HEK293T (cell line): Measurements from ENCODE around the gene ABCC8.

ENCODE experiments used
- CTCF ChIA-PET: fragments of 350-600 bp; formaldehyde crosslinking; extraction: SDS; loops from one replicate; lab custom pipeline; 2021; ENCODE audit warnings: antibody characterized with exemption, inconsistent platforms; lab: Yijun Ruan, JAX
- POLR2A ChIA-PET: fragments of 350-600 bp; formaldehyde crosslinking; extraction: SDS; loops from one replicate; lab custom pipeline; 2020; ENCODE audit warnings: antibody characterized with exemption, inconsistent platforms; lab: Yijun Ruan, JAX
- DNase-seq: peaks from one replicate; pipeline ENCODE4 v3.0.0; 2012; ENCODE audit warnings: mixed read lengths; ENCODE audit errors: extremely low spot score
- ARNT ChIP-seq: fragments of 450-650 bp; IDR thresholded peaks from 2 replicates; pipeline ENCODE4 v1.6.1; 2017; ENCODE audit warnings: mild to moderate bottlenecking
- BHLHE40 ChIP-seq: fragments of 450-650 bp; IDR thresholded peaks from 2 replicates; pipeline ENCODE4 v1.6.1; 2016; ENCODE audit warnings: mild to moderate bottlenecking, moderate library complexity, borderline replicate concordance
- CTBP1 ChIP-seq: fragments of 450-650 bp; IDR thresholded peaks from 2 replicates; pipeline ENCODE4 v1.6.1; 2016; ENCODE audit warnings: borderline replicate concordance
- ELF4 ChIP-seq: fragments of 450-650 bp; IDR thresholded peaks from 2 replicates; pipeline ENCODE4 v1.6.1; 2017; ENCODE audit warnings: antibody characterized with exemption
- FOXA1 ChIP-seq: fragments of 450-650 bp; IDR thresholded peaks from 2 replicates; pipeline ENCODE4 v1.6.1; 2016; ENCODE audit warnings: mild to moderate bottlenecking
- FOXK2 ChIP-seq: fragments of 450-650 bp; IDR thresholded peaks from 2 replicates; pipeline ENCODE4 v1.6.1; 2016; ENCODE audit warnings: mild to moderate bottlenecking
- FOXM1 ChIP-seq: fragments of 450-650 bp; IDR thresholded peaks from 2 replicates; pipeline ENCODE4 v1.6.1; 2017; ENCODE audit warnings: mild to moderate bottlenecking, borderline replicate concordance
- HDGF ChIP-seq: fragments of 450-650 bp; IDR thresholded peaks from 2 replicates; pipeline ENCODE4 v1.6.1; 2017; ENCODE audit warnings: antibody characterized with exemption, borderline replicate concordance
- L3MBTL2 ChIP-seq: fragments of 450-650 bp; conservative IDR thresholded peaks from 2 replicates; pipeline ENCODE4 v1.6.1; 2016; ENCODE audit warnings: mild to moderate bottlenecking
- LEF1 ChIP-seq: fragments of 450-650 bp; IDR thresholded peaks from 2 replicates; pipeline ENCODE4 v1.6.1; 2017; ENCODE audit warnings: mild to moderate bottlenecking, borderline replicate concordance
- NFRKB ChIP-seq: fragments of 450-650 bp; IDR thresholded peaks from 2 replicates; pipeline ENCODE4 v1.6.1; 2016; ENCODE audit warnings: mild to moderate bottlenecking, moderate library complexity
- SP1 ChIP-seq: fragments of 450-650 bp; IDR thresholded peaks from 2 replicates; pipeline ENCODE4 v1.6.1; 2017
- SUZ12 ChIP-seq: fragments of 450-650 bp; IDR thresholded peaks from 2 replicates; pipeline ENCODE4 v1.6.1; 2016; ENCODE audit warnings: mild to moderate bottlenecking
- TARDBP ChIP-seq: fragments of 450-650 bp; IDR thresholded peaks from 2 replicates; pipeline ENCODE4 v1.6.1; 2016
- ZNF384 ChIP-seq: fragments of 450-650 bp; IDR thresholded peaks from 2 replicates; pipeline ENCODE4 v1.6.1; 2016
- TF ChIP-seq, protein P1 (sequence below): fragments of 450-650 bp; IDR thresholded peaks from 2 replicates; pipeline ENCODE4 v1.6.1; 2016

ABCC8 gene

GRCh38 chr11:17369684-17370243 lies 106.9 kb downstream of the ABCC8 start:
- no peak for DNase-seq
- ChIA-PET POLR2A (no interaction called here), CTCF (interaction anchor here (0.6 kb wide), 1 partner anchor 139 kb away, joined by 3 read pairs; no protein-coding TSS in a partner anchor)

GRCh38 chr11:17369094-17369493 lies 107.6 kb downstream of the ABCC8 start:
- CTCF ChIA-PET: no interaction called here
- DNase-seq: no peak
- TF ChIP-seq LEF1 (no peak), SP1 (no peak), BHLHE40 (no peak), SUZ12 (no peak), FOXK2 (no peak), ELF4 (no peak), ZNF384 (no peak), TARDBP (no peak), L3MBTL2 (no peak), CTBP1 (no peak), ARNT (no peak), FOXA1 (no peak), HDGF (no peak), NFRKB (no peak), FOXM1 (no peak)
- TF ChIP-seq, protein P1, sequence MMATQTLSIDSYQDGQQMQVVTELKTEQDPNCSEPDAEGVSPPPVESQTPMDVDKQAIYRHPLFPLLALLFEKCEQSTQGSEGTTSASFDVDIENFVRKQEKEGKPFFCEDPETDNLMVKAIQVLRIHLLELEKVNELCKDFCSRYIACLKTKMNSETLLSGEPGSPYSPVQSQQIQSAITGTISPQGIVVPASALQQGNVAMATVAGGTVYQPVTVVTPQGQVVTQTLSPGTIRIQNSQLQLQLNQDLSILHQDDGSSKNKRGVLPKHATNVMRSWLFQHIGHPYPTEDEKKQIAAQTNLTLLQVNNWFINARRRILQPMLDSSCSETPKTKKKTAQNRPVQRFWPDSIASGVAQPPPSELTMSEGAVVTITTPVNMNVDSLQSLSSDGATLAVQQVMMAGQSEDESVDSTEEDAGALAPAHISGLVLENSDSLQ: no peak
- POLR2A ChIA-PET: no interaction called here

More at GRCh38 chr11:17369684-17370243, 106.9 kb downstream of the ABCC8 start:
- TF ChIP-seq FOXK2: no peak

GRCh38 chr11:17368551-17368950 lies 108.1 kb downstream of the ABCC8 start:
- ChIA-PET POLR2A (no interaction called here), CTCF (no interaction called here)
- DNase-seq: no peak
- no peak for TF ChIP-seq FOXA1

DNA sequence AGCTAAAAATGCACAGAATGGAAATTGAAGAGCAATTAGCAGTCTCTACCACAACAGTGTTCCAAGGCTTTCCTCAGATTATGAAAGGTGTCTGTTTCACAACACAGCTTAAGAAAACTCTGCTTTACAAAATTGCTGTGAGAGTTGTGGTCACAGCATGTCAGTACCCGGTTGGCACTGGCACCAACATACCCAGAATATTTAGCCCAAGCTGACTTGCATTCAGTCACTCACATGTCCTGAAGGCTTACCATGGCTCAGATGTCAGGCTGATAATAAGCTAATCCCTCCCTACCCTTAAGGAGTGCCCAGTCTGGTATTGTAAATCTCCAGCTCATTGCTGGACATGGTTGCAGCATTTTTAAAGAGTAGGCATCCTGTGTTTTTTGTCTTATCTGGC lies 110.2 kb downstream of the ABCC8 start:
- POLR2A ChIA-PET: no interaction called here
- CTCF ChIA-PET: interaction anchor here (0.8 to 0.9 kb wide), 2 partner anchors 12 to 15 kb away, joined by 3 to 4 read pairs; no protein-coding TSS in a partner anchor
- DNase-seq: no peak
- TF ChIP-seq L3MBTL2 (no peak), LEF1 (no peak), FOXM1 (no peak), ZNF384 (no peak), SP1 (no peak), ELF4 (no peak), FOXK2 (no peak), BHLHE40 (no peak), HDGF (no peak), TARDBP (no peak), CTBP1 (no peak), ARNT (no peak), NFRKB (no peak), FOXA1 (no peak)
- TF ChIP-seq, protein P1: no peak

DNA sequence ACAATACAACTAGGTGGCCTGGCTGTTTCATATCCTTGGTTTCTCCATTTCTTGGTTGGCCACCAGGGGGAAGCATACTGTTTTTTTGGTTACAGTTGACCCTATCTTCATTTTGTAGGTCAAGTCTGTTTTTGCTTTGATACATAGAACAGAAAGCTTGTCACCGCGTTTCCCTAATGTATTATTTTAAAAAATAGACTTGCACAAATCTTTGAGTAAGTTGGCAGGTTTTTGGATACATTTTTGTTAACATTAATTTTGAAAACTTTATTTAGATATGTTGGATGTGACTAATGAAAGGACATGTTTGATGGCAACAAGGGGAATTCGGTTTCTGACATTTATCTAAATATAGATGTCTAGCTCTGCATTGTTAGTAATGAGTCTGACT lies 122.0 kb downstream of the ABCC8 start:
- DNase-seq: peak; percentile 62
- CTCF ChIA-PET: interaction anchor here (0.6 to 2.3 kb wide), 14 partner anchors 10 to 414 kb away, joined by 3 to 10 read pairs (median 3); no protein-coding TSS in a partner anchor
- peak; percentile 51; the same call in 1 of the 2 replicates for TF ChIP-seq ZNF384
- TF ChIP-seq L3MBTL2: no peak
- TF ChIP-seq FOXM1: no peak
- POLR2A ChIA-PET: interaction anchor here (1.2 kb wide), 1 partner anchor 79 kb away, joined by 8 read pairs; the partner anchor contains the start of gene NUCB2

GRCh38 chr11:17353821-17354600 lies 122.6 kb downstream of the ABCC8 start:
- DNase-seq: no peak
- CTCF ChIA-PET: interaction anchor here (0.6 to 2.3 kb wide), 12 partner anchors 11 to 260 kb away, joined by 3 to 10 read pairs (median 4); no protein-coding TSS in a partner anchor
- TF ChIP-seq ELF4: no peak
- peak; percentile 69 for TF ChIP-seq L3MBTL2
- POLR2A ChIA-PET: interaction anchor here (0.7 to 1.4 kb wide), 9 partner anchors 9 to 1089 kb away, joined by 3 to 8 read pairs (median 4); partner anchors contain the start of genes NUCB2 and PIK3C2A
